Jurkat, Clone E6-1 (cell line): Measurements from ENCODE around the gene CHURC1. TPM values are rescaled to one million over a fixed set of nuclear protein-coding genes. Genes with fewer than 3 reads are reported as not detected.

Experiments used
- DNase-seq: peaks from one replicate; pipeline ENCODE4 v3.0.0-alpha.2; 2011; ENCODE audit warnings: low read depth, low spot score
- H3K4me3 ChIP-seq: 2 replicates; pipeline ENCODE4 v1.5.1; 2011; ENCODE audit warnings: mild to moderate bottlenecking, low read length, control low read depth, moderate library complexity
- polyA plus RNA-seq: library from polyadenylated mRNA; unstranded; fragments of >200 nt; gene quantifications from one replicate; pipeline ENCODE4 v1.2.1, GENCODE V29; 2012; ENCODE audit warnings: missing spikeins; ENCODE audit not compliant: insufficient read length, insufficient read depth

CHURC1 gene
- polyA plus RNA-seq: 128 TPM

DNA sequence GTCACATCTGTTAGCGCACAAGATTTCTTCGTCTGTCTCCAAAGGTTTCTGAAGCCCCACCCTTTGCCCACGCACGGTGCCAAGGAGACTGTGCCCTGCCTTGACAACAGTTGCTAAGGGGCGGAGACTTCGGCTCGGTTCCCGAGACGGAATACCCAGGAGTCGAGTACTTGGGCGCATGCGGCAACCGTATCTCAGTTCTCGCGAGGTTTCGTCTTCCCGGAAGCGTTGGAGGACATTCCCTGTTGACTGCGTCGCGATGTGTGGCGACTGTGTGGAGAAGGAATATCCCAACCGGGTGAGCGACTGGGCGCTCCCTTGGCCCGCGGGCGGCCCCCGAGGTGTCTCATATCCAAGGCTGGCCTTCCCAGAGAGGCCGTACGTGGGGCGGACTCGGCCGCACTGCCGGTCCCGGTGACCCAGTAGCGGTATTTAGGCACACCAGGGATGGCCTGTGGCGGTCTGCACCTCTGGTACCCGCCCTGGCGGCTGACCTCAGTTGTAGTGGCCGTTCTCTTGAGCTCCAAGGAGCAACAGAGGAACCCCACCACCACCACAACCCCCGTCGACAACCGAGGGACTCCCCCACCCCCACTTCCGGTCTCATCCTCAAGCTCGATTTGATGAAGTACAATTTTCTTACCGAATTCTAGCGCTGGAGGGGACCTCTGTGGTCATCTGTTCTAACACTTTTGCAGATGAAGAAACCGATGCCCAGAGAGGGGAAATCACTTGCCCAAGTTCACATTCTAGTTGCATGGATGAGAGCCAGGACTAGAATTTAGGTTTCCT is at the start of gene CHURC1:
Gene CHURC1 (plus strand): TSS at position 219 of the 792 bp plus-strand sequence. CDS start 41 bp downstream, at position 260.
- peak within 1 kb of the TSS; percentile 92 for H3K4me3 ChIP-seq

DNA sequence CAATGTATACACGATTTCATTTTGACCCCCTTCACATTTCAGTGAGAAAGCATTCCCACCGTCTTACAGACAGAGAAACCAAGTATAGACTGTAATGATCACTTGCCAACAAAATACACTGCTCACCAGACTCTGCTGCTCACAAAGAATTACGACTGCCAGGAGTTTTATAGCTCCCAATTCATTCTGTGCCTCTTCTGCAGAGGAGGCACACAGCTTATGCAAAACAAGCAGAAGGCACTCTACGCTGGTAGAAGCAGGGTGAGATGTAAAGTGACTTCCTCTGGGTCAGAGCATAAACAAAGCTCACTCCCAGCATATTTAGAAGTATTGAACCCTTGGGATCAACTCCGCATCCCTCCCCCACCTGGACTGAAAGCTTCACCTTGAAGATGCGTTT is 49.1 kb upstream of the CHURC1 start:
- no peak for DNase-seq
- no peak overlapping the region for H3K4me3 ChIP-seq

More for the DNA sequence above, at the start of gene CHURC1:
- DNase-seq: peak; percentile 97

DNA sequence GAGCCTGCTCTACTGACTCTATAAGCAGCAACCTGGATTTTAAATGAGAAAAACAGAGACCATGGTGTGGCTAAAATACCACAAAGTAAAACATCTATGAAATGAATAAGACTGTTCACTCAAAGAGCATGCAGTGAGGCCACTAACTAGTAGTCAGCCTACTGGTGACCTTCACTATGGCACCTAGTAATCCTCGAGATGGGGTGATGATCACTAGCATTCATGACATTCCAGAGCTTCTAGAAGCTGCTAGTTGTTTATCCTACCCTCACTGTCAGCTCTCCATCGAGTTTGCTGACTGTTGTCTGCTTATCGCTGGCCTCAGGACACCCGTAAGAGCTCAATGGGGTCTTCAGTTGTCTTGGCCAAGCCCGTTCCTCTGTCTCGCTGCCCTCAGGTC is 48.3 kb upstream of the CHURC1 start:
- no peak for DNase-seq
- no peak overlapping the region for H3K4me3 ChIP-seq

DNA sequence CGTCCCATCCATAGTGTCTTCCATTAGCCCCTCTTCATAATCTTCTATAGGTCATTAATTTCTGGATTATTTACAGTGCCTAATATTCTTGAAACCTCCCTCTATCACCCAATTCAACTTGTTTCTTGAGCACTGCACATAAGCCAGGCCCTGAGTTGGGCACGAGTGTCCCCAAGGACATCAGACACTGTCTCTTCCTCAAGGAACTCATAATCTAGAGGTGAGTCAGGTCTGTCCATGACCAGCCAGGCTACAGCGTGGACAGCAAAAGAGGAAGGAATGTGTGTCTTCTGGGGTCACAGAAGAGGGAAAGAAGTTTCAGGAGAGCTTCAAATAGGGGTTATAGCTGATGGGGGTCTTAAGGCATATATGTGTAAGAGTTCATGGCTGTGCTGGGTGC is 47.1 kb upstream of the CHURC1 start:
- DNase-seq: no peak
- no peak overlapping the region for H3K4me3 ChIP-seq

DNA sequence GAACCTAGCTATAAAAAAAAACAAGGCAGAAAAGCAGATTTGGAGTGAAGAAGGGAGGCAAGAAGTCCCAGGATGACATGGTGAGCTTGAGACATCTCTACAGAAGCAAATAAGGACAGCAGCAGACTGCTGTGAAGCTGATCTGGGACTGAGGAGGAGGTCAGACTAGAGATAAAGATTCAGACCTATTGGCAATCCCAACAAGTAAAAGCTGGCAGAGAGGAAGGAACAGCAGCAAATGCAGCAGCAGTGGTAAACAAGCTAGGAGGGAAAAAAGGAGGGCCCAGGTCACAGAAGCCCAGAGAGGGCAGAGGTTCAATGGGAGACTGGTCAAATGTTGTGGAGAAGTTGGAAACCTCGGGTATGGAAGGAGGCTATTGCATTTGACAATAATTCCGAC is 45.9 kb upstream of the CHURC1 start:
- no peak overlapping the region for H3K4me3 ChIP-seq
- DNase-seq: no peak

DNA sequence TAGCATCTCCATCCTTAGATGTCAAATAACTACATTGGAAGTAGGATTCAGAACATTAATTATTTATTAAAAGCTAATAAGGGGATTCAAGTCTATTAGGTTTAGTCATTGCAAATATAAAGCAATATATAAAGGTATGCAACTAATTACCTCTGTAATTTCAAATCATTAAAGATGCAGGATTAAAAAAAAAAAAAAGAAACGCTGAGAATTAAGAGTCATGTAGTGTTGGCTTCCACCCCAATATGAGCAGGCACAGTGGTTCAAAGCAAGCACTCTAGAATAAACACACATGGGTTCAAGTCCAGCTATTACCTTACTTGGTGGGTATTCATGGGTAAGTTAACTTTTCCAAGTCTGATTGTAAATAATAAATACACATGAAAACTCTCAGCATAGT is 45.4 kb upstream of the CHURC1 start:
- DNase-seq: no peak
- H3K4me3 ChIP-seq: no peak overlapping the region

DNA sequence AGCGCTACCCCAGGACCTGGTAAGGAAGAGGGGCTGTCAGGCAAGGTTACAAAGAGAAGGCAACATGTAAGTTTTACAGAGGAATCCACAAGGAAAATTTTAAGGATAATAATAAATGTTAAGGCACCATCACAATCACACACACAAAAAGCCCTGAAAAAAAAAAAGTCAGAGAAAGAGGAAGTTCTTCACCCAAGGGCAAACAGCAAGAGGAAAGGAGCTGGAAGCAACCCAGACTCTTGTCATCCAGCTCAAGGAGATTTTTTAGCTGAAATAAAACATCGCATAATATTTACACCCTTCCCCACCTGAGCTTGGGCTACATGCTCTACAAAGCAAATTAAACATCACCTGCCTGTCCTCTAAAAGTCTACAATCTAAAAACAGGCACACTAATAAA is 44.1 kb upstream of the CHURC1 start:
- H3K4me3 ChIP-seq: no peak overlapping the region
- DNase-seq: no peak

DNA sequence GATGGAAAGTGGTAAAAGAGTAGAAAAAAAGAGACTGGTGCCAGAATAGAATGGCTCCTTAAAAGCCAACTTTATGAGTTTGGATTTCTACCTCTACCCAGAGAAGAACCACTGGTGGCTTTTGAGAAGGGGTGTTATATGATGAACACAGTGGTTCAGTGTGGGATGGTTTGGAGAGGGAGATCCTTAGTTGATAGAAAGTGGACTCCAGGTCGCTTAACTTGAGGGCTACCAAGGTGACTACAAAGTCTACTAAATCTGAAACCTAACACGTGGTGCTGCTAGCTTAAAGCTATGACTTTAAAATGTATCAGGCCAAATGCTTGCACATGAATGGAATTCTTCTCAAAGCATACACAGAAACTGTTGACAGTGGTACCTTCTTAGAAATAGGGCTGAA is 42.9 kb upstream of the CHURC1 start:
- H3K4me3 ChIP-seq: no peak overlapping the region
- DNase-seq: no peak

DNA sequence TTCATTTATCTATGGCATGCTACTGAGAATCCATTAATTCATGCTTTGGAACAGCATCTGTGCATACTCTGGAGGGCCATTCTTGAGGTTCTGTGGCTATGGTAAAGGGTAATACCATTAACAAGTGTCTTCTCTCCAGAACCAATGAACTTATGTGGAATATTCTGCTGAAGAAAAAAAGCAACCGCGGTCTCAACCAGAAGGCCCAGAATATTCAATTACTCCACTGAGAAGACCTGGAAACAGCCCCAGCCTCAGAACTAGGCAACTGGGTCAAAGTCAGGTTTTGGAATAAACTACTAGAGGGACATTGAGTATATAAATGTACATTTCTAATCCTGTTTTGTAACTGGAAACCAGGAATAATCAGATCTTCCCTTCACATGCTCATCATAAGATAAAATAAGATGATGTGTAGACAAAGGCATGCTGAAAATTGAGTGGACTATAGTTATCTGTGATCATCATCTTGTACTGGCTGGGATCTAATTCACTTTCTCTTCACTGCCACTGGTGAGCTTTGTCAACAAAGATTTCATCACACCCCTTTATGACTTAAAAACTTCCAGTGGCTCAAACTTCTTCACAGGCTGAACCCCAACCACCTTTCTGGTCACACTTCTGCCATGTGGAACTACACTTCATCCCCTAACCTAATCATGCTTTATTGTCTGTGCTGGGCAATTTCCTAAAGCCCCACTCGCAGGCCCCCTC is 40.6 kb upstream of the CHURC1 start:
- H3K4me3 ChIP-seq: no peak overlapping the region
- no peak for DNase-seq

DNA sequence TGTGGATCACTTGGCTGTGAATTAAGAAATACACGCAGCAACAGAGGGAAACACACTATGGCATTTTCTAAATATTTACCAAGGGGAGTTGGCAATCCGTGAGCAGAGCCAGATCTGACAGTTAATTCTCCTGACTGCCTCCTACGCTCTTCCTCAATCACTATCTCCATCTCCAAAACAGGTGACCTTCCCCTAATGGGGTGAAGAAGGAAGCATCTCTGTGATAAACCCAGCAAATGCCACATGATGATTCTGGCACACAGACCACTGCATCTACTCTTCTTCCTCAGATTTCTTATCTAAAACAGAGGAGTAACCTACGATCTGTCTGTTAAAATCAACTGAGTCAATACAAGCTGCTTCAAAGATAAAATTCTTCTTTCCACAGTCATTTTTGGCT is 38.9 kb upstream of the CHURC1 start:
- DNase-seq: no peak

DNA sequence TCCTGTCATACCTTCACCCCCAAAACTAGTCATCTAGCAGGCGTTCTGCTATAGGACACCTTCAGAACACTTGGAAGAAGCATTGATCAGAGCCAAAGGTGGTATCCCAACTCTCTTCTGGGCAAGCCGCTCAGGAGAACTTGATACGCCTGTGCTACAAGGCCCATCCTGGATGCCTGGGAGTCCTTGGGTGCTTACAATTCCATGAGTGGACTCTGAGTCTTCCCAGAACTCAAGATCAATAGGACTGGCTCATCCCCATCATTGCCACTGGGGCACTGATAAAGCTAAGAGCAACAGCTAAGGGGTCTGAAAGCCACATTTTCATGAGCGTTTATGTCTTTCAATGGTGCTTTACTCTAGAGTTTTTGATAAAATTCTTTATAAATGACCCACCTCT is 36.4 kb upstream of the CHURC1 start:
- H3K4me3 ChIP-seq: no peak overlapping the region
- no peak for DNase-seq

More for the DNA sequence above, 38.9 kb upstream of the CHURC1 start:
- H3K4me3 ChIP-seq: no peak overlapping the region

DNA sequence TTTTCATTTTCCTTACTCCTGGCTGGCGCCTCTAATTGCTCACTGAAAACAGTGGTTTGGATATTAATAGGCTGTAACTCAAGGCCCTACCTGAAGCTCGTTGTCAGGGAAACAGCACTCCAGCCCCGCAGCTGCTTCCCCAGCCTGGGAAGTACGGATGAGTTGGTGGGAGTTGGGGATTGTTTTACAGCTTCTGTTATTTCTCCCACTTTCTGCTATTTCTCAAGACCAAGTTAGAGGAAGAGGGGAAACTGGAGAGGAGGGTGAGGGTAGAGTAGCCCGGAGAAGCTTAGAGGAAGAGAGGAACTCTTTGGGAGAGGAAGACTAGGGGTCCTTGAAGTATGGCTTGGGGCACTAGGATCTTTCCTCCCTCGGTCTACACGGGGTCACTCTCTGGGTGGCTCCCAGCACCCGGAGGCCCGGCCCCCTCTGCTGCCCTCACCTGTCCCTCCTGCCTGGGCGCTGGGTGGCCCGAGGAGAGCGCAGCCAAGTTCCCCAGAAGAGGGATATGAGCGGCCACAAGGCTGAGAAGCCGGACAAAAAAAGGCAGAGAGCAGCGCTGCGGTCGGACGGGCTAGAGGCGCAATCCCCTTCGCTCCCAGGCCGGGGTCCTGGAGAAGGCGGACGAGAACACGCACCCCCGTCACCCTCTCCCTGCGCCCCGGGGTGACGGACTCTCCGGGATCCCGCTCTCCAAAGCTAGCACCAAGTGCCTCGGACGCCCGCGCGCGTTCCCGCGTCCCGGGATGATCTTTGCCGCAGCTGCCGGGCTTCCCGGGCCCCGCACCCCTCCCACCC is 35.2 kb upstream of the CHURC1 start:
- peak overlapping the region; percentile 61 for H3K4me3 ChIP-seq
- no peak for DNase-seq

DNA sequence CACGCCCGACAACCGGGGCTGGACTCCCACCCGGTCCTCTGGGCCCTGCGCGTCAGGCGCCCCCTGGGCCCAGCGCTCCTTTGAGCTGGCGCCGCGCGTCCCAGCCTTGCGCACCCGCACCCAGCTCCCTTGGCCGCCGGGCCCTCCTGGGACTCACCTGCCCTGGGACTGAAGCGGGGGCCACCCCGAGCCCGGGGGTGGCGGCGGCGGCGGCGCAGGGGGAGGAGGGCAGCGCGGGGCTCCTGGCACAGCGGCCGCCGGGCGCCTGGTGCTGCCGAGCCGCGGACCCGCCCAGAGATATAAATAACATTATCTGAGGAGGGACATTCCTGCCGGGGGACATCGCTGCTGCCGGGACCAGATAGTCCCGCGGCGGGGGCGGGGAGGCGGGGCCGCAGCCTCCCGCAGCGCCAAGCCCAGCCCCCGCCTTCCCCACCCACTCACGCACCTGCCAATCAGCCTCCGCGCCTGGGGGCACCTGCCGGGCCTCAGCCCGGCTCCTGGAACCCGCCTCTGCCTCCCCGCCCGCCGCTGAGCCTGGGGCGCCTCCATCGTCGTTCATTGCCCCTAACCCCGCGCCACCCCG is 34.5 kb upstream of the CHURC1 start, which contains the start of gene SPTB:
Gene SPTB (minus strand): TSS at position 273 of the 586 bp plus-strand sequence. CDS start 56,813 bp downstream, outside the sequence.
- peak; percentile 31 for DNase-seq
- peak within 1 kb of the TSS; percentile 61 for H3K4me3 ChIP-seq

DNA sequence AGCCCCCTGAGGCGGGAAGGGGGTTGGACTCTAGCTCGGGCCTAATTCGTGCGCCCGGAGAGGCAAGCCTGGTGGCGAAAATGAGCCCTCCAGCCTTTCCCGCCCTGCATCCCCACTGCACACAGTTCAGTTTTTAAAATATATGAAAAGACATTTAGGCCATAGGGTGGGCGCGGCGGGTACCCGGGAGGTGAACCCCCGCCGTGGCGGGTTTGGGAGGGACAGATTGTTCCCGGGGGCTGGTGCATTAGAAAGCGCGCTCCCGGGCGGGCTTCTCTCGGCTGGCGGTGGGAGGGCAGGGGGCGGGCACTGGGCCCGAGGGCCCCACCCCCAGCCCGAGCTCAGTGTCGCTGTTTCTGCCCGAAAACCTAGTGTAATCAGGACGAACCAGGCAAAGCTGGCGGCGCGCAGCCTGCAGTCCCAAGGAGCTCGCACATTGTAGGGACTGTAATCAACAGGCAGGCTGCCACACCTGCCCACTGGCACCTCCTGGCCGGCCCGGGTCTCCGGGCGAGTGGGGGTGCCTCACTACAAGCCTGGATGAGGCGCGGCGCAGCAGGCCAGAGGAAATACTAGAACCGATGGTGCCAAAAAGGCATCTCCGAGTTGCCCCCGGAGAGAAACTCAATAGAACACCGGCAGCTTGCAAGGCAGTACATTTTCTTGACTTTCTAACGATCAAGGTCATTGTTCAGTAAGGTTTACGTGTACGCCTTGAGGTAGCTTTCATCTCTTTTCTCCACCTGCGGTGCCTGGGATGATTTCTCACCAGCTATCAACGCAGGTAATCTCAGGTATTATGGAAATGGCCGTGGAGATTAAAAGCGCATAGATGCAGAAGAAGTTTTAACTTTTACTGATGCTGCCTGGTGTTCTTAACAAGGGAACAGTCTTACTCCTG is 33.8 kb upstream of the CHURC1 start:
- peak overlapping the region; percentile 61 for H3K4me3 ChIP-seq
- DNase-seq: peak; percentile 35

DNA sequence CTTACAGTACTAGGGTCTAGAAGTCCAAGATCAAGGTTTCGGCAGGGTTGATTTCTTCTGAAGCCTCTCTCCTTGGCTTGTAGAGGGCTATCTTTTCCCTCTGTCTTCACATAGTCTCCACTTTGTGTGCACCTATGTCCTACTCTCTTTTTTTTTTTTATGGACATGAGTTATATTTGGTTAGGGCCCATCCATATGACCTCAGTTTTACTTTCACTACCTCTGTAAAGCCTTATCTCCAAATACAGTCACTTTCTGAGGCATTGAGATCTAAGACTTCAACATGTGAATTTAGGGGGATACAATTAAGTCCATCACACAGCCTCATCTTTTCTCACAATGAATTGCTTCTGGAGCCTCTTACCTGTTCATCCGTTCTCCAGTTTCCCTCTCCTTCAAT is 28.7 kb upstream of the CHURC1 start:
- no peak for DNase-seq
- H3K4me3 ChIP-seq: no peak overlapping the region

DNA sequence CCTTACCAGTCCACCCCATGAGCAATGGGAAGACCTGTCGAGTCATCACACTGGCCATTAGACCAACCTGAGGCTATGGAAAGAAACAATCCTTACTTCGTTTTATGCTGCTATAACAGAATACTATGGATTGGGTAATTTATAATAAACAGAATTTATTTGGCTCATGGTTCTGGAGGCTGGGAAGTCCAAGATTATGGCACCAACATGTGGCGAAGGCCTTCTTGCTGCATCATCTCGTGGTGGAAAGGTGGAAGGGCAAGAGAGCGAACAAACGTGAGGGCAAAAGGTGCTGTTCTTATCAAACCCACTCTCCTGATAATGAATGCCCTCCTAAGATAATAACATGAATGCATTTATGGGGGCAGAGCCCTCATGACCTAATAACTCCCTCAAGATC is 24.9 kb upstream of the CHURC1 start:
- no peak for DNase-seq
- no peak overlapping the region for H3K4me3 ChIP-seq

DNA sequence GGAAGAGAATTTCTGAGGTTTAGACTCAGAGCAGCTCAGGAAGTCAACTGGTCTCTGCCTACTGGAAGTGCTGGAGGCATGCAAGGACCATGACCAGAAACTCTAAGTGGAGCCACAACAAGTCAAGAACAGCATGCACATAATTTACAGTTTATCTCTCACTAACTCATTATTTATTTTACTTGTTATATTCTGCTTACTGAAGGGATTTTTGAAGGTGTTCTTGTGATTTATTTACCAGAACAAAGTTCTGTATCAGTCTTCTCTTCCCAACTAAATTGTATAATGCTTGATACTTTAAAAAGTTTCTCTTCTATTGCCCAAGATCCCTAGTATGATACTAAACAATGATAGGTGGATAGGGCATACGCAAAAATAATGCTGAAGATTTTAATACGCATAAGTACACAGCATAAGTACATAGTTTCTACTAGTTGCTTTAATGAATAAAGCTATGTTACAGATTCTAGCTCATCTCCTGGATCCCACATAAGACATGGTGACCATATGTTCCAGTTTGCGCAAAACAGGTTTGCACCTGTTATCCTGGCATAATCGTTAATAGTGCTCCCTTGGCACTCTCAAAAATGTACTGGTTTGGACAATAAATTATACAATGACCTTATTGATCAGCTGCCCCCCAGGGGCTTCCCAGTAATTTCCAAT is 22.9 kb upstream of the CHURC1 start:
- H3K4me3 ChIP-seq: no peak overlapping the region
- DNase-seq: no peak

DNA sequence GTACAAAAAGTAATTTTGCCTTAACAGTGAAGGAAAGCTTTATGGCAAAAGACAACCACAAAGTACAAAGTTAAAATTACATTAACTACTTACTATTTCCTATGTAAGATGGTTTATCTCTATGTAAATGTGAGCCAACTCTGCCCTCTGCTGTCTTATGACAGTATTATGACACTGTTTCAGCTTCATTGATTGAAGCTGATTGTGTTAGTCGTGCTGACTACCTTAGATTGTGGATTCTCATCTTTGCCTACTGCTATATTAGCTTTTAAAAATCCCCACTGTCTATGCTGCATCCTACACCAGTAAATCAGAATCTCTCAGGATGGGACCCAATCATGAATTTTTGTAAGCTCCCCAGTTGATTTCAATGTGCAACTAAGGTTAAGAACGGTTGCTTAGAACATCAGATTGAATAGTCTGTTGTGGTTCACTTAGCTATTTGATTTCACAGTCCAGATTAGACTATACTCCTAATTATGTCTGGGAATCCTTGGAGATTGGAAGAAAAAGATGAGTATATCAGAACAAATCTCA is 22.3 kb upstream of the CHURC1 start:
- DNase-seq: peak; percentile 75
- no peak overlapping the region for H3K4me3 ChIP-seq
